K562 (cell line): Measurements from ENCODE around the gene TTC31. TPM values are rescaled to one million over a fixed set of nuclear protein-coding genes. Genes with fewer than 3 reads are reported as not detected.
A peak's percentile ranks its signal among the peaks of the same experiment; 100 is the strongest.

Experiments used
- FOXA3 ChIP-seq, 2 experiments: fragments of 450-650 bp in 1 of 2; sonication (generic) in 1 of 2; formaldehyde crosslinking; IDR thresholded peaks in 1 of 2; conservative IDR thresholded peaks in 1 of 2; 2 replicates each; pipeline versions ENCODE4 v1.4.0 to v1.8.0; 2020 to 2022; ENCODE audit warnings: mild to moderate bottlenecking in 2 of 2, missing genetic modification reagents in 1 of 2
- FOXK1 ChIP-seq: sonication (generic); formaldehyde crosslinking; IDR thresholded peaks from 2 replicates; pipeline ENCODE4 v1.8.0; 2022; ENCODE audit warnings: missing genetic modification reagents, mild to moderate bottlenecking, borderline replicate concordance
- MBD2 ChIP-seq: sonication (generic); IDR thresholded peaks from 2 replicates; pipeline ENCODE4 v1.6.1; 2016; ENCODE audit warnings: low read depth, borderline replicate concordance
- REST ChIP-seq, 2 experiments: fragments of 450-650 bp; formaldehyde crosslinking in 1 of 2; IDR thresholded peaks; 2 replicates each; pipeline versions ENCODE4 v1.4.0 to v1.6.1; 2014 to 2020; ENCODE audit warnings: mild to moderate bottlenecking in 2 of 2, borderline replicate concordance in 1 of 2, low read depth in 1 of 2
- RFX1 ChIP-seq: fragments of 450-650 bp; IDR thresholded peaks from 2 replicates; pipeline ENCODE4 v1.6.1; 2016; ENCODE audit warnings: mild to moderate bottlenecking, moderate library complexity
- SMAD3 ChIP-seq: fragments of 450-650 bp; formaldehyde crosslinking; conservative IDR thresholded peaks from 2 replicates; pipeline ENCODE4 v1.4.0; 2020; ENCODE audit warnings: mild to moderate bottlenecking
- VEZF1 ChIP-seq: fragments of 200-800 bp; sonication (Bioruptor generic); IDR thresholded peaks from 2 replicates; pipeline ENCODE4 v1.6.1; 2017; ENCODE audit warnings: missing genetic modification characterization, missing compliant biosample characterization
- ZBTB26 ChIP-seq: fragments of 450-650 bp; formaldehyde crosslinking; IDR thresholded peaks from 2 replicates; pipeline ENCODE4 v1.4.0; 2022; ENCODE audit warnings: missing genetic modification characterization
- ZBTB34 ChIP-seq: fragments of 250-450 bp; sonication (Bioruptor Pico); IDR thresholded peaks from 2 replicates; pipeline ENCODE4 v1.8.0; 2021; ENCODE audit warnings: mild to moderate bottlenecking, moderate library complexity
- ZFX ChIP-seq: sonication (generic); formaldehyde crosslinking; IDR thresholded peaks from 2 replicates; pipeline ENCODE4 v1.8.0; 2022; ENCODE audit warnings: mild to moderate bottlenecking, missing genetic modification reagents, moderate library complexity
- ZNF431 ChIP-seq: sonication (generic); formaldehyde crosslinking; IDR thresholded peaks from 2 replicates; pipeline ENCODE4 v1.8.0; 2022; ENCODE audit warnings: mild to moderate bottlenecking, missing genetic modification reagents
- ZNF644 ChIP-seq: fragments of 200-800 bp; sonication (Bioruptor generic); IDR thresholded peaks from 2 replicates; pipeline ENCODE4 v1.6.1; 2016; ENCODE audit warnings: low read depth, missing genetic modification characterization, missing compliant biosample characterization
- ZNF696 ChIP-seq: fragments of 250-450 bp; sonication (Bioruptor Pico); conservative IDR thresholded peaks from 2 replicates; pipeline ENCODE4 v1.4.0; 2020; ENCODE audit warnings: mild to moderate bottlenecking, moderate library complexity
- ZZZ3 ChIP-seq: fragments of 450-650 bp; IDR thresholded peaks from 2 replicates; pipeline ENCODE4 v1.6.1; 2016; ENCODE audit warnings: antibody characterized with exemption, mild to moderate bottlenecking, moderate library complexity
- polyA plus RNA-seq, 8 experiments: library from polyadenylated mRNA; depleted of rRNA in 4 of 8; stranded (reverse) in 5 of 8; unstranded in 3 of 8; fragments of >200 nt; fragmentation: Nextera tagmentation in 2 of 8; fragmentation: Illumina TruSeq in 1 of 8; extraction: Ambion mirVana in 2 of 8; extraction: Trizol in 1 of 8; gene quantifications; 2 replicates each; pipeline versions ENCODE4 v1.2.1 to v1.2.3, GENCODE V29; 2011 to 2014; ENCODE audit warnings: inconsistent platforms in 1 of 8, missing spikeins in 1 of 8
- total RNA-seq, 7 experiments: library from RNA; depleted of rRNA in 6 of 7; stranded (reverse); fragments of >200 nt in 6 of 7; fragmentation: Illumina TruSeq in 2 of 7; extraction: Trizol in 2 of 7; gene quantifications; 2 replicates each; pipeline versions ENCODE4 v1.2.1 to v1.2.3, GENCODE V29; 2011 to 2021; ENCODE audit warnings: low replicate concordance in 1 of 7

The TTC31 gene
- total and polyA plus RNA-seq, 9 of the 15 experiments (the other 6 are each of a cell fraction or from before 2014, with no cell fraction given): 4.7 to 30.5 (median 15.9) TPM

GRCh38 chr2:74507145-74507925 is 24.5 kb downstream of the TTC31 start, which contains the start of gene PCGF1 (continued):
- TF ChIP-seq FOXA3 (CRISPR knock-in tag; conservative IDR thresholded peaks at IDR 0.05 in 1 of 2, IDR thresholded peaks at IDR 0.05 in 1 of 2) (no peak), RFX1 (peak; percentile 98), ZBTB34 (CRISPR knock-in tag) (no peak), ZNF644 (tag) (no peak), REST (IDR thresholded peaks at IDR 0.05; ENCODE audit: borderline replicate concordance) (peak; percentile 10; the same call in 1 of the 2 replicates), REST (CRISPR knock-in tag; IDR thresholded peaks at IDR 0.05; ENCODE audit: low read depth) (0 out of 2 replicates have a peak, but pooled peaks have one; percentile 28), ZZZ3 (no peak), VEZF1 (CRISPR knock-in tag) (peak; percentile 96), MBD2 (peak; percentile 48; the same call in 1 of the 2 replicates), ZBTB26 (CRISPR knock-in tag) (no peak), ZNF431 (no peak), FOXK1 (CRISPR knock-in tag) (no peak), ZFX (no peak), ZNF696 (CRISPR knock-in tag) (no peak), SMAD3 (CRISPR knock-in tag) (no peak)
